GM18868 (cell line): ENCODE results near the gene ARMC9.
"Not testable (repeated sequence)": the region's sequence is repeated elsewhere in the genome, so short reads cannot be mapped to it uniquely, and the experiment has no call there.

Source experiments
- ATAC-seq: cut with Tn5 transposase; IDR thresholded peaks from one replicate; pipeline ENCODE4 v1.9.1; 2021; ENCODE audit warnings: mild to moderate bottlenecking, moderate library complexity; ENCODE audit not compliant: unreplicated experiment

The ARMC9 gene

GRCh38 chr2:231181860-231182512 lies 16.4 kb upstream of the ARMC9 start:
- ATAC-seq: peak; percentile 67

- no peak for ATAC-seq
Observed at GRCh38 chr2:231182513-231182899, 15.9 kb upstream of the ARMC9 start.

- ATAC-seq: no peak
Observed at GRCh38 chr2:231183851-231184250, 14.6 kb upstream of the ARMC9 start.

- ATAC-seq: no peak
Observed at GRCh38 chr2:231184319-231184718, 14.1 kb upstream of the ARMC9 start.

GRCh38 chr2:231185050-231185725 lies 13.2 kb upstream of the ARMC9 start:
- no peak for ATAC-seq

GRCh38 chr2:231185886-231186285 lies 12.5 kb upstream of the ARMC9 start:
- ATAC-seq: no peak

- ATAC-seq: no peak
Observed at GRCh38 chr2:231186325-231186724, 12.1 kb upstream of the ARMC9 start.

GRCh38 chr2:231187736-231188505 lies 10.5 kb upstream of the ARMC9 start:
- ATAC-seq: no peak

GRCh38 chr2:231188506-231189170 lies 9.8 kb upstream of the ARMC9 start:
- no peak for ATAC-seq

- ATAC-seq: no peak
Observed at GRCh38 chr2:231189171-231189530, 9.3 kb upstream of the ARMC9 start.

GRCh38 chr2:231189571-231190495 lies 8.6 kb upstream of the ARMC9 start:
- ATAC-seq: no peak

- no peak for ATAC-seq
Observed at GRCh38 chr2:231190531-231191197, 7.8 kb upstream of the ARMC9 start.

- no peak for ATAC-seq
Observed at GRCh38 chr2:231191896-231192872, 6.2 kb upstream of the ARMC9 start.

GRCh38 chr2:231193216-231193615 lies 5.2 kb upstream of the ARMC9 start:
- no peak for ATAC-seq

- no peak for ATAC-seq
Observed at GRCh38 chr2:231196592-231196991, 1.8 kb upstream of the ARMC9 start.

- not testable (repeated sequence) for ATAC-seq
Observed at GRCh38 chr2:231197196-231197595, 1.2 kb upstream of the ARMC9 start.

- no peak for ATAC-seq
Observed at GRCh38 chr2:231197706-231198290, 633 bp upstream of the ARMC9 start.

GRCh38 chr2:231199219-231199618 lies 788 bp downstream of the ARMC9 start:
- ATAC-seq: no peak
